Right ventricle myocardium inferior (tissue), 1 donor: Measurements from ENCODE around the gene TRAPPC8. TPM values are rescaled to one million over a fixed set of nuclear protein-coding genes. Genes with fewer than 3 reads are reported as not detected.
A peak's percentile ranks its signal among the peaks of the same experiment; 100 is the strongest.
"Not testable (repeated sequence)": the region's sequence is repeated elsewhere in the genome, so short reads cannot be mapped to it uniquely, and the experiment has no call there.

Source experiments
- ATAC-seq: fragments of 200-7000 bp; cut with Tn5 transposase; one replicate; pipeline ENCODE4 v1.9.1; 2020; ENCODE audit warnings: mild to moderate bottlenecking, moderate library complexity
- DNase-seq: peaks from one replicate; pipeline ENCODE4 v3.0.0; 2021; ENCODE audit errors: missing footprints
- intact Hi-C: fragments of 100-400 bp; cut with DNase I; formaldehyde crosslinking; loops from one replicate; pipeline ENCODE4 v1.11.0; 2022
- long read RNA-seq: library from polyadenylated mRNA; unstranded; transcript quantifications from one replicate; pipeline ENCODE4 v2.0.0, GENCODE V29; 2021
- total RNA-seq: library from RNA; stranded (reverse); fragmentation: NEBNext Ultra II Directional; extraction: Animal tissue kit (Norgen Biotek cat#: 25700); gene quantifications from one replicate; pipeline ENCODE4 v1.2.1, GENCODE V29; 2021
- donor health status: DM: no; HTN: yes; CAD: no; lungs with severe emphysema.

TRAPPC8 gene, protein sequence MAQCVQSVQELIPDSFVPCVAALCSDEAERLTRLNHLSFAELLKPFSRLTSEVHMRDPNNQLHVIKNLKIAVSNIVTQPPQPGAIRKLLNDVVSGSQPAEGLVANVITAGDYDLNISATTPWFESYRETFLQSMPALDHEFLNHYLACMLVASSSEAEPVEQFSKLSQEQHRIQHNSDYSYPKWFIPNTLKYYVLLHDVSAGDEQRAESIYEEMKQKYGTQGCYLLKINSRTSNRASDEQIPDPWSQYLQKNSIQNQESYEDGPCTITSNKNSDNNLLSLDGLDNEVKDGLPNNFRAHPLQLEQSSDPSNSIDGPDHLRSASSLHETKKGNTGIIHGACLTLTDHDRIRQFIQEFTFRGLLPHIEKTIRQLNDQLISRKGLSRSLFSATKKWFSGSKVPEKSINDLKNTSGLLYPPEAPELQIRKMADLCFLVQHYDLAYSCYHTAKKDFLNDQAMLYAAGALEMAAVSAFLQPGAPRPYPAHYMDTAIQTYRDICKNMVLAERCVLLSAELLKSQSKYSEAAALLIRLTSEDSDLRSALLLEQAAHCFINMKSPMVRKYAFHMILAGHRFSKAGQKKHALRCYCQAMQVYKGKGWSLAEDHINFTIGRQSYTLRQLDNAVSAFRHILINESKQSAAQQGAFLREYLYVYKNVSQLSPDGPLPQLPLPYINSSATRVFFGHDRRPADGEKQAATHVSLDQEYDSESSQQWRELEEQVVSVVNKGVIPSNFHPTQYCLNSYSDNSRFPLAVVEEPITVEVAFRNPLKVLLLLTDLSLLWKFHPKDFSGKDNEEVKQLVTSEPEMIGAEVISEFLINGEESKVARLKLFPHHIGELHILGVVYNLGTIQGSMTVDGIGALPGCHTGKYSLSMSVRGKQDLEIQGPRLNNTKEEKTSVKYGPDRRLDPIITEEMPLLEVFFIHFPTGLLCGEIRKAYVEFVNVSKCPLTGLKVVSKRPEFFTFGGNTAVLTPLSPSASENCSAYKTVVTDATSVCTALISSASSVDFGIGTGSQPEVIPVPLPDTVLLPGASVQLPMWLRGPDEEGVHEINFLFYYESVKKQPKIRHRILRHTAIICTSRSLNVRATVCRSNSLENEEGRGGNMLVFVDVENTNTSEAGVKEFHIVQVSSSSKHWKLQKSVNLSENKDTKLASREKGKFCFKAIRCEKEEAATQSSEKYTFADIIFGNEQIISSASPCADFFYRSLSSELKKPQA (N-terminal part only)
- total RNA-seq, result 30.9 TPM
- long read RNA-seq, full-length matches to known transcripts, result 8 of 10 reads
- long read RNA-seq, partial matches to known transcripts, result 0 of 10 reads
- long read RNA-seq, other reads (novel, unspliced or antisense), result 2 of 10 reads

DNA sequence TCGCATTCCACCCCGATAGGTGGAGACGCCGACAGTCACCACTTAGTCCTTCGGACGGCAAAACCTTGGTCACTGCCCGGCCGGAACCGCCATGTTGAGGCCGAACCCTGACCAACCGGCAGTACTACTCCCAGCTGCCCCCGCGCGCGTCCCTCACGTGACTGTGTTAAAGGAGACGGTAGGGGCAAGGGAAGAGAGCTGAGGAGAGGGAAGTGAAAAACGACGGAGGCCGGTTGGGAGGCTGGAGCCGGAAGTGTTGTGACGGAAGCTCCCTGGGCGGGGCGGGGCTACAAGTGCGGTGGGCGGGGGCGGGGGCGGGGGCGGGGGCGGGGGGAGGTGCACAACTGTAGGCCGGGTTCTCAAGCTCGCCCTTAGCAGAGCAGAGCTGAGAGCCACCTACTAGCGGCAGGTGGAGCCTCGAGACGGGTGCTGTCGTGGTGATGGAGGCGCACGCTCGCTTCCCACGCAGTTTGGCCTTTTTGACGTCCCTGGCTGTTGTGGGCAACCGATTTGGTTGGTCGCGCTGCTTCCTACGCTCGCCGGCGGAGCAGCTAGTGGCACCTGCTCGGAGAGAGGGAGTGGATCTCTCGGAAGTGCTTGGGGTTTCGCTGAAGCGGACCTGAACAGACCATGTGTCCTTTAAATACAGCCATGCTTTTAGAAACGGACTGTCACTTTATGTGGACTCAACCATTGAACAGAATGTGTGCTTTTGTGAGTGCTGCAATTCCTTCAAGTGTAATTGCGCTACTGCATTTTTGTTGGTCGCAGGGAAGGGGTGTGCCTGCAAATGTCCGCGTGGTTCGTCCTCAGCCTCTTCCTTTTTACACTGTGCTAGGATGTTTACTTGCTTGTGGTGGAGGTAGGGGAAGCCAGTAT is at the start of gene TRAPPC8:
Gene TRAPPC8, minus strand, starts transcription at position 130 of the 879 bp plus-strand sequence. CDS start 364 bp downstream, outside the sequence.
- peak; percentile 100 for DNase-seq
- intact Hi-C loops, result loop anchor here (2.0 to 5.0 kb wide), 2 partner anchors 34 to 150 kb away; no protein-coding TSS in a partner anchor
- ATAC-seq, result peak; percentile 99

DNA sequence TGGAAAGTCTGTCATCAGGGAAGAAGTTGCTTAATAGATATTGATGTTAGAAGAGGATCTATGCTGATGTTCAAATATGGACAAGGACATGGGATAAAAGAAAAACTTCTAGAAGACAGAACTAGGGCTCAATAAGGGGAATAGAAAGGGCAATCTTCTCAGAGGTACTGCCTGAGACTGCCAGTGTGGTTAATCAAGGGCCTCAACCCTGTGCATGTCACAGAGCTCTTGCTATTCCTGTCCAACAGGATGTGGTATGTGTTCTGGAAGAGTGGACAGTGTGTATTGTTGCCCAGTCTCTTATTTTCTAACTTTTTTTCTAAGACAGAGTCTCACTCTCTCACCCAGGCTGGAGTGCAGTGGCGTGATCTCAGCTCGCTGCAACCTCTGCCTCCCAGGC is 47.9 kb upstream of the TRAPPC8 start:
- no peak for ATAC-seq
- intact Hi-C loops, result no loop called here
- no peak for DNase-seq

DNA sequence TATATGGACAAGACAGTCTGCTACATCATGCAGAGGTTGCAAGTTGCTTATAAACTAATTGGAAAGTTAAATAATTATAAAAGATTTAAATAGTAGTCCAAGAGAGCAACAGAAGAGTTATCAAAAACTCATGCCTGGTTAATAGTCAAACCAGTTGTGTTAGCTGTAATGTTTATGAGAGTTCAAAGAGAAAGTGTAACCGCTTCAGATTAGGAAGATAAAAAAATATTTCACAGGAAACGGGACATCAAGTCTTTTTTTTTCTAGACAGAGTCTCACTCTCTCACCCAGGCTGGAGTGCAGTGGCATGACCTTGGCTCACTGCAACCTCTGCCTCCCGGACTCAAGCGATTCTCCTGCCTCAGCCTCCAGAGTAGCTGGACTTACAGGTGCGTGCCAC is 41.0 kb upstream of the TRAPPC8 start:
- intact Hi-C loops, result no loop called here
- DNase-seq (no peak), ATAC-seq (no peak)

DNA sequence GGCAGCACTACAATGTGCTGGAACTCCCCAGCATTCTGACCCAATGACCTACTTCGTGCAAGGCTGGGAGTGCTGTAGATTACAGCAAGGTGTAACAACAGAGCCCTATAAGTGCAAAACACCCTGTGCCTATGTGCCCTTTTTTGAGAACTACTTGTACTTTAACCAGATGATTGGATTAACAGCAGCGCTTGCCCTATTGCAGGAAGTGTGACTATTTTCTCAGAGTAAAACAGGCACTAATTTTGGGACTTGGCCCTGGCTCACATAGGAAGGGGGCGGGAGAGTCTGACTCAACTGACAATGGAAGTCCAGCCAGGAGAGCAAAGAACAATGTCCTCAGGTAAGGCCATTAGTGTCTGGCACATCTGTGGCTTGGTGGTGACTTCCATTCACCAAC is 40.1 kb upstream of the TRAPPC8 start:
- intact Hi-C loops, result no loop called here
- DNase-seq (no peak), ATAC-seq (peak; percentile 57)

DNA sequence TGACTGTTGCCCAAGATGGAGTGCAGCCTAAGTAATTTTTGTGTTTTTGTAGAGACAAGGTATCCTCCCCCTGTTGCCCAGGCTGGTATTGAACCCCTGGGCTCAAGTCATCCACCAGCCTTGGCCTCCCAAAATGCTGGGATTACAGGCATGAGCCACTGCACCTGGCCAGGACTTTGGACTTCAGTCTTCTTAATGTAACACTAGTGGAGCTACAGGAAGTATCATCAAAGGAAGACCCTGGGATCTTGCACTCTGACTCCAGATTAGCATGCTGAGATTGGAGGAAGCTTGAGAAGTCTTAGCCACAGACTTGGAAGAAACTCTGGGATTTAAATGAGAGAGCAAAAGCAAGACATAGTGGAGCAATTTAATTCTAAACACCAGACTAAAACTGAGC is 37.9 kb upstream of the TRAPPC8 start:
- DNase-seq (no peak), ATAC-seq (no peak)
- intact Hi-C loops, result no loop called here

DNA sequence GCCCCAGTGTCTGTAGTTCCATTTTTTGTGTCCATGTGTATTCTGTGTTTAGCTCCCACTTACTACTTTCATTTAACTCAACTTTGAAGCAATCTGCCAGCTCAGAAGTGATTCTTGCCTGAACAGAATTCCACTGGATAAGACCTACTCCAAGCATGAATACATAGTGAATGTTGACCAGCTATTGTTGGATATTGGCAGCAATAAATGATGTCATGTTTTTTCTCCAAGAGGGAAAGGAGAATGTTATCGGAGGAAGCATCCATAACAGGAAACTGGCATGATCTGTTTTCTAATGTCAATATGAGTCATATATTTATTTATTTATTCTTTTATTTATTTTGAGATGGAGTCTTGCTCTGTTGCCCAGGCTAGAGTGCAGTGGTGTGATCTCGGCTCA is 36.8 kb upstream of the TRAPPC8 start:
- intact Hi-C loops, result loop anchor here (5.0 to 10.0 kb wide), 3 partner anchors 37 to 425 kb away; partner anchors contain the start of gene TRAPPC8
- no peak for DNase-seq
- ATAC-seq, result no peak

DNA sequence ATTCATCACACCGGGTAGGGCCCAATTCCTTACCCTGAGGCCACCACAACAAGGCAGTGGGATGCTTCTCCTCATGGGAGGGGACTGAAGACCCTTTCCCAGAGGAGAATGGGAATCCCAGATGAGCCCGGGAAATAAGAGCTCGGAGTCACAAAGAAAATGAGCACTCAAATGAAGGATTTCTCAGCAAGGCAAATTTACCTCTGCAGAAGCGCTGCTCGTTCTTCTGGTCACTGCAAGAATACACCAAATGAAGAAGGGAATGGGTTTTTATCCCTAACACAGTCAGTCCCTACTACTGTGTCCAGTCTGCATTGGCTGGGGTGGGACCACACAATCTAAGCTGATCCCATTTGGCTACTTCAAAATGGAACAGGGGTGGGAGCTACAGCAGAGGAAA is 35.7 kb upstream of the TRAPPC8 start:
- intact Hi-C loops, result loop anchor here (5.0 to 10.0 kb wide), 3 partner anchors 36 to 424 kb away; partner anchors contain the start of gene TRAPPC8
- no peak for ATAC-seq

DNA sequence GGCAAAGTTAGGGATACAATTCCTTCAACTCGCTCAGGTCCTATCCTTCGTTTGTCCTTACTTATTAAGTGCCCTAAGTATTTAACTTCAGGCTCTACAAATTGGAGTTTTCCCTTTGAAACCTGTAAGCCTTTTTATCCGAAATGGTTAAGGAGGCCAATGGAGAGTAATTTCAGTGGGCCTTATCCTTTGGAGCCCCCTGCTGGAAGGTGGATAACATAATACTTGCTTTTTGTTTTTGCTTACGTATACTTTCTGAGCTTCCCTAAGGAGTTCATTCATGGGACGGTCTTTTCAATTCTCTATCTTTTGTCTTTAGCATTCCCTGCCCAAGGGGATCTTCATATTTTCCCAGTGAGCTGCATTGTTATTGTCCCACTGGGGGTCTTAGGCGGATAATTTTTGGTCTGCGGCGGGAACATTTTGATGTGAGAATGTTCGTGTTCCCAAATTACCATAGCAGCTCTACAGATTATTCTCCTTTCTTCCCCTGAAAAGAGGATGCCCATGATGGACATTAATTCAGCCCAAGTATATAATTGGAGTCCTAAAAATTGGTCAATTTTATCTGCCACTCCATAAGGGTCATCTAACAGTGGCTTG is 34.4 kb upstream of the TRAPPC8 start:
- intact Hi-C loops, result loop anchor here (2.0 to 10.0 kb wide), 4 partner anchors 35 to 423 kb away; partner anchors contain the start of gene TRAPPC8
- ATAC-seq, result peak; percentile 42
- no peak for DNase-seq

More for the DNA sequence above, 35.7 kb upstream of the TRAPPC8 start:
- no peak for DNase-seq

DNA sequence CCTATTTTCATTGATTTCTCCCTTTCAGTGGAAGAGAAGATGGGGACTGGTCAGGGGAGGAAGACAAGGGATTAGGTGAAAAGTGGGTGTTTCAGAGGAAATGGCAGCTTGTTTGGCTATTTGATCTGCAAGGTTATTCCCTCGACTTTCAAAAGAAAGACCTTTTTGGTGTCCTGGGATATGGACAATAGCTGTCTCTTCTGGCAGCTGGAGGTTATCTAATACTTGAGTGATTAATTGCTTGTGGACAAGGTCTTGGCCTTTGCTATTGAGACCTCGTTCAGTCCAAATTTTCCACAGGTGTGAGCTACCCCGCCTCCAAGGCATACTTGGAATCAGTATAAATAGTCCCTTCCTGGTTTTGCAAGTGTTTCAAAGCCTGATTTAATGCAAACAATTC is 33.3 kb upstream of the TRAPPC8 start:
- no peak for DNase-seq
- no peak for ATAC-seq
- intact Hi-C loops, result loop anchor here (2.0 to 10.0 kb wide), 4 partner anchors 34 to 421 kb away; partner anchors contain the start of gene TRAPPC8

DNA sequence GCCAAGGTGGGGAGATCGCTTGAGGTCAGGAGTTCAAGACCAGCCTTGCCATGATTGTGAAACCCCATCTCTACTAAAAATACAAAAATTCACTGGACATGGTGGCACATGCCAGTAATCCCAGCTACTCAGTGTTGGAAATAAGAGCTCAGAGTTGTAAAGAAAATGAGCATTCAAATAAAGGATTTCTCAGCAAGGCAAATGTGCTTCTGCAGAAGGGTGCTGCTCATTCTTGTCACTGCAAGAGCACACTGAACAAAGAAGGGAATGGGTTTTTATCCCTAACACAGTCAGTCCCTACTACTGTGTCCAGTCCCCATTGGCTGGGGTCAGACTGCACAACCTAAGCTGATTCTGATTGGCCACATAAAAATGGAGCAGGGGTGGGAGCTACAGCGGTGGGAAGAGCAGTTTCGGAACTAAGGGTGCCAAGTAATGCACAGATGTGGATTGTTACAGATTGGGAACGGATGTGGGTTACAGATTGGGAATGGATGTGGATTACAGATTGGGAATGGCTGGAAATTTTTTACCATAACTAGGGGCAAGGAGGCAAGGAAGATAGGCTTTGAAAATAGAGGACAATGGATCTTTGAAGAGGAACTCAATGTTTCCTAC is 31.1 kb upstream of the TRAPPC8 start:
- ATAC-seq (no peak), DNase-seq (no peak)
- intact Hi-C loops, result loop anchor here (10.0 kb wide), 1 partner anchor 419 kb away; no protein-coding TSS in a partner anchor

DNA sequence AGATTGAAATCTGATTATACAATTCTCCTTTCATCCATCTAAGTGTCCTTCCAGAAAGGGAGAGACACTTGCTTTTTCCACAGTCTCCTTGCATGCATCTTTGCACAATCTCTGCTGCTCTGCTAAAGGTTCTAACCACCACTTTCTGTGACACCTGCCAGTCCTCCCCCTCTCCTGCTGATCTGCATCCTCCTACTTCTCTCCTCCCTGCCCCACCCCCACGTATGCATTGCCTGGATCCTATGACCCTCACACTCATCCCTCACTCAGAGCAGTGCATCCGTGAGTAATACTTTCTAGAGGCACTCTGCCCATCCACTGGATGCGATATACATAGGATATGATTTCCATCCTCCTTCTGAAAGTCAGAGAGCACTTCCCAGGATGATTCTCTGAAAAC is 27.7 kb upstream of the TRAPPC8 start:
- intact Hi-C loops, result loop anchor here (10.0 kb wide), 1 partner anchor 416 kb away; no protein-coding TSS in a partner anchor
- no peak for ATAC-seq
- DNase-seq, result no peak

DNA sequence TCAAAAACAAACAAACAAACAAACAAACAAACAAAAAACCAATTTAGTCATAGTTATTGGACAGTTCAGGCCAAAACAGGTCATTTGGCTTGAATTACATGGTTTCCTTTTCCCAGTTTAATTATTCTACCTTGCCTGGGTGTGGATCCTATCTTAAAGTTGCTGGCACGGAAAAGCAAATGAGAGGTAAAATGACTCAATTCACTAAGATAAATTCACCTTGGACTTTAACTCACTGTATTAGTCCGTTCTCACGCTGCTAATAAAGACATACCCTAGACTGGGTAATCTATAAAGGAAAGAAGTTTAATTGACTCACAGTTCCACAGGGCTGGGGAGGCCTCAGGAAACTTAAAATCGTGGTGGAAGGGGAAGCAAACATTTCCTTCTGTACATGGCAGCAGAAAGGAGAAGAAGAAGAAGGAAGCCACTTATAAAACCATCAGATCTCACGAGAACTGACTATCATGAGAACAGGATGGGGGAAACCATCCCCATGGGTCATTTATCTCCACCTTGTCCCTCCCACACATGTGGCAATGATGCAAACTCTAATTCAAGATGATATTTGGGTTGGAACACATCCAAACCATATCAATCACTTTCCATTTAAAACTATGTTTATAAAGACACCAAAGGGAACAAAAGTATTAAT is 22.5 kb upstream of the TRAPPC8 start:
- ATAC-seq, result no peak

DNA sequence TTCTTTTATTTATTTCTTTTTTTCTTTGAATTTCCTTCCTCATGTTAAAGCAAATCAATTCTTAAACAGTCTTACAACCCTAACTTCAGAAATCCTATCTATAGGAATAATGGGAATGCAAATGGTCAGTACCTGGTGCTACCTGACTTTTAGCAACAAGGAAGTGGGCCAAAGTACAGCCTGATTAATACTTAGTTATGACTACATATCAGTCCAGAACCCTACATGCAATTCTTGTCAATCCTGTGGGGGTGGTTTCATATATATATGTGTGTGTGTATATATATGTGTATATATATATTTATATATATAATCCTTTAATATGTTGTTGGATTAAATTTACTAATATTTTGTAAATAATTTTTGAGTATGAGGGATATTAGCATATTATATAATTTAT is 14.8 kb upstream of the TRAPPC8 start:
- DNase-seq (no peak), ATAC-seq (no peak)
- intact Hi-C loops, result no loop called here

More for the DNA sequence above, 22.5 kb upstream of the TRAPPC8 start:
- intact Hi-C loops, result no loop called here
- DNase-seq, result no peak

DNA sequence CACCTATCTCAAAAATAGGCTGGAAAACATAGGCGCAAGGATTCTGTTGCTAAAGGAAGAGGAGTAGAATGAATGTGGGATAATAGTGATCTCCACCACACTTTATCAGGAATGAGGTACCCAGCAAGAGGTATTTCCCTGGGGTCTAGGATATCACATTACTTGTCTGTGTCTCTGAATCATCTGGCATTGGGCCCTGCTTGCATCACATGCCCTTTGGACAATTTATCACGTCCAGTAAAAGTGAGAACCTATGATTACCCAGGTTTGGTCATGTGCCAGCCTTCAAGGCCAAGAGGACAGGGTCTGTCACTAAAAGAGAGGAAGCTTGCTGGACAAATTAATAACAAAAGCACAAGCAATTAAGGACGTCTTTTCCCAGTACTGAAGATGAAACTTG is 11.4 kb upstream of the TRAPPC8 start:
- DNase-seq (no peak), ATAC-seq (no peak)
- intact Hi-C loops, result no loop called here

DNA sequence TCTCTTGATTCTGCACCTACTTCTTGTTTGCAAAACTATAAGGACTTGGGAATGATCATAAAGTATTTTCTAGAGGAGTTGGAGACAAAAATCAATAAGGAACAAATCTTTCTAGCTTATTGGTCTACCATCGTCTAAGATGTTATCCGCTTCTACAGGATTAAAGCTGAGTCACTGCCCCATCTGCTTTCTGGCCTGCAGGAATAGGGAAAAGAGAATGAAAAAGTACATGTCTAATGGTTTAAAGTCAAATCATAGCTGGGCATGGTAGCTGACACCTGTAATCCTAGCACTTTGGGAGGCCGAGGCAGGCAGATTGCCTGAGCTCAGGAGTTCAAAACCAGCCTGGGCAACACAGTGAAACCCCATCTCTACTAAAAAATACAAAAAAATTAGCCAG is 10.8 kb upstream of the TRAPPC8 start:
- intact Hi-C loops, ATAC-seq, DNase-seq: not testable (repeated sequence)

DNA sequence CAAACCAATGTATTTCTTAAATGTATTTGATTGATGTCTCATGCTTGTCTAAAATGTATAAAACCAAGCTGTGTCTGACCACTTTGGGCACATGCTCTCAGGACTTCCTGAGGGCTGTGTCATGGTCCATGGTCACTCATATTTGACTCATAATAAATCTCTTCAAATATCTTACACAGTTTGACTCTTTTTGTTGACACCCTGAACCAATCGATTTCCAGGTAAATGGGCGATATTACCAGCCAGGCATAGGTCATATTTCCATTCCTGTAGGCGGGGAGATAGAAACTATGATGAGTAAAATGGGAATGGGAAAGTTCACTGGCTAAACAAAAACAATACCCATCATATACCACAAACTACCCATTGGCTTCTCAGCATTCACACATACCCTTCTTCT is 9.3 kb upstream of the TRAPPC8 start:
- DNase-seq, result no peak
- ATAC-seq, result no peak
- intact Hi-C loops, result no loop called here
